Stimulated activated CD4-positive, alpha-beta T cell treated with anti-CD3 and anti-CD28 coated beads, Interleukin-1b, Interleukin-23, amount 100 ng/mL, for 48 hours (primary cell): Measurements from ENCODE around the gene BABAM1.

Experiments
- DNase-seq: peaks from one replicate; pipeline ENCODE4 v3.0.0-alpha.2; 2020

Gene BABAM1

GRCh38 chr19:17304386-17305215 is 37.4 kb downstream of the BABAM1 start:
- DNase-seq = no peak

- no peak for DNase-seq
Observed at GRCh38 chr19:17305216-17305516, 37.9 kb downstream of the BABAM1 start.

- DNase-seq = peak; percentile 98
Observed at GRCh38 chr19:17305517-17306284, 38.5 kb downstream of the BABAM1 start, which contains the start of gene MRPL34. Gene MRPL34, plus strand, starts transcription at chr19:17305872. Its CDS starts 21 bp downstream, at chr19:17305893.

- no peak for DNase-seq
Observed at GRCh38 chr19:17306285-17306714, 39.1 kb downstream of the BABAM1 start.

- DNase-seq = no peak
Observed at GRCh38 chr19:17307876-17308377, 40.7 kb downstream of the BABAM1 start.

GRCh38 chr19:17309198-17309964 is 42.1 kb downstream of the BABAM1 start, which contains the start of gene DDA1:
Gene DDA1, plus strand, starts transcription at chr19:17309563. Its CDS starts 92 bp downstream, at chr19:17309655.
- peak; percentile 100 for DNase-seq

- DNase-seq = peak; percentile 22
Observed at GRCh38 chr19:17309965-17310461, 42.8 kb downstream of the BABAM1 start.

- no peak for DNase-seq
Observed at GRCh38 chr19:17311455-17312188, 44.4 kb downstream of the BABAM1 start.

GRCh38 chr19:17312189-17313113 is 45.2 kb downstream of the BABAM1 start:
- no peak for DNase-seq

- no peak for DNase-seq
Observed at GRCh38 chr19:17314007-17314593, 46.9 kb downstream of the BABAM1 start.

- no peak for DNase-seq
Observed at GRCh38 chr19:17318966-17319365, 51.7 kb downstream of the BABAM1 start.

GRCh38 chr19:17319473-17320238 is 52.4 kb downstream of the BABAM1 start:
- no peak for DNase-seq

- no peak for DNase-seq
Observed at GRCh38 chr19:17320435-17320834, 53.2 kb downstream of the BABAM1 start.

GRCh38 chr19:17321655-17322489 is 54.6 kb downstream of the BABAM1 start:
- DNase-seq = no peak

GRCh38 chr19:17322854-17323253 is 55.6 kb downstream of the BABAM1 start:
- DNase-seq = no peak

GRCh38 chr19:17323300-17323963 is 56.2 kb downstream of the BABAM1 start:
- DNase-seq = no peak

- DNase-seq = no peak
Observed at GRCh38 chr19:17323964-17324332, 56.7 kb downstream of the BABAM1 start.
